ENCODE data around the gene EHD4.

The EHD4 gene

DNA sequence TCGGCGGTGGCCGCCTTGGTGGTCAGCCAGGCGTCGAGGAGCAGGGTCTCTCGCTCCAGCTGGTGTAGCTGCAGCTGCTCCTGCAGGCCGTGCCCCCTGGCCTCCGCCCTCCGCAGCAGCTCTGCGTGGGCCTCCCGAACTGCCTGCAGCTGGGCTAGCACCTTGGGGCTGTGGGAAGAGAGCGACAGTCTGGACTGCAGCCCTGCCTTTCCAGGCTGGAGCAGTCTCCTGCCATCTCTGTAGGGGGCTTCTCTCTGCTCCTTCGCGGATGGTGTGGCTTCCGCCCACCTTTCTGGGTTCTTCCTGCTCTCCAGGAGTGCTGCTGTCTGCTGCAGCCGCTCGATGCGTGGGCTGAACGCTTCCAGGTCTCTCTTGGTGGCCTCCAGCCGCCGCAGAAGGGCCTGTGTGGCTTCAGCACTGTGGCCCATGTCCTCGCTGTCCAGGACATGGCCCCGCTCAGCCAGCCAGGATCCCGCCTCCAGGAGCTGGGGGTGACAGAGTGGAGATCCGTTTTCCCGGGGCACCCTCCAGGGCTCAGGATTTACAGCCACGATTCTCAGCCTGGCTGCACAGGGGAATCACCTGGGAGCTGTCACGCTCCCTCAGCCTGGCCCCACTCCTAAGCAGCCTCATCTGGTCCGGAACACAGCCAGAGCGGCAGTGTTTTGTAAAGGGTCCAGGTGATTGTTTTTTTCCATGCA is 116.9 kb downstream of the EHD4 start:
- TF ChIP-seq, protein P1, sequence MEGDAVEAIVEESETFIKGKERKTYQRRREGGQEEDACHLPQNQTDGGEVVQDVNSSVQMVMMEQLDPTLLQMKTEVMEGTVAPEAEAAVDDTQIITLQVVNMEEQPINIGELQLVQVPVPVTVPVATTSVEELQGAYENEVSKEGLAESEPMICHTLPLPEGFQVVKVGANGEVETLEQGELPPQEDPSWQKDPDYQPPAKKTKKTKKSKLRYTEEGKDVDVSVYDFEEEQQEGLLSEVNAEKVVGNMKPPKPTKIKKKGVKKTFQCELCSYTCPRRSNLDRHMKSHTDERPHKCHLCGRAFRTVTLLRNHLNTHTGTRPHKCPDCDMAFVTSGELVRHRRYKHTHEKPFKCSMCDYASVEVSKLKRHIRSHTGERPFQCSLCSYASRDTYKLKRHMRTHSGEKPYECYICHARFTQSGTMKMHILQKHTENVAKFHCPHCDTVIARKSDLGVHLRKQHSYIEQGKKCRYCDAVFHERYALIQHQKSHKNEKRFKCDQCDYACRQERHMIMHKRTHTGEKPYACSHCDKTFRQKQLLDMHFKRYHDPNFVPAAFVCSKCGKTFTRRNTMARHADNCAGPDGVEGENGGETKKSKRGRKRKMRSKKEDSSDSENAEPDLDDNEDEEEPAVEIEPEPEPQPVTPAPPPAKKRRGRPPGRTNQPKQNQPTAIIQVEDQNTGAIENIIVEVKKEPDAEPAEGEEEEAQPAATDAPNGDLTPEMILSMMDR (IDR thresholded peaks at IDR 0.05): no peak
- no peaks in the 10 kb centered on the region for H3K79me2 ChIP-seq
- no peaks in the 10 kb centered on the region for H3K4me1 ChIP-seq
- no peak overlapping the region for H2AFZ ChIP-seq
- no peaks in the 10 kb centered on the region for H3K27me3 ChIP-seq (ENCODE audit: control insufficient read depth, insufficient read depth, low read length)
- H3K4me2 ChIP-seq (ENCODE audit: low read length): no peak overlapping the region
- H3K27ac ChIP-seq: no peak overlapping the region
- no peaks in the 10 kb centered on the region for H3K9me3 ChIP-seq (ENCODE audit: control insufficient read depth, low read length)
- no peak overlapping the region for H3K9ac ChIP-seq
- H3K4me3 ChIP-seq (ENCODE audit: low read depth, low read length): no peak overlapping the region
- H3K36me3 ChIP-seq (ENCODE audit: control insufficient read depth, insufficient read depth, low read length): no peaks in the 10 kb centered on the region

GRCh38 chr15:41854443-41854842 is 117.9 kb downstream of the EHD4 start:
- no peak overlapping the region for H3K4me2 ChIP-seq (ENCODE audit: low read length)
- no peak overlapping the region for H3K4me3 ChIP-seq (ENCODE audit: low read depth, low read length)
- no peaks in the 10 kb centered on the region for H3K27me3 ChIP-seq (ENCODE audit: control insufficient read depth, insufficient read depth, low read length)
- H2AFZ ChIP-seq: no peak overlapping the region
- H3K36me3 ChIP-seq (ENCODE audit: control insufficient read depth, insufficient read depth, low read length): no peaks in the 10 kb centered on the region
- H3K9ac ChIP-seq: no peak overlapping the region
- no peak overlapping the region for H3K27ac ChIP-seq
- no peaks in the 10 kb centered on the region for H3K4me1 ChIP-seq
- H3K79me2 ChIP-seq: no peaks in the 10 kb centered on the region
- no peaks in the 10 kb centered on the region for H3K9me3 ChIP-seq (ENCODE audit: control insufficient read depth, low read length)
- TF ChIP-seq, protein P1 (IDR thresholded peaks at IDR 0.05): no peak

GRCh38 chr15:41853831-41854230 is 118.5 kb downstream of the EHD4 start:
- Histone ChIP-seq H3K79me2 (no peaks in the 10 kb centered on the region), H3K27me3 (ENCODE audit: control insufficient read depth, insufficient read depth, low read length) (no peaks in the 10 kb centered on the region), H3K4me1 (no peaks in the 10 kb centered on the region), H3K27ac (no peak overlapping the region), H2AFZ (no peak overlapping the region), H3K4me3 (ENCODE audit: low read depth, low read length) (no peak overlapping the region), H3K9ac (no peak overlapping the region), H3K4me2 (ENCODE audit: low read length) (no peak overlapping the region), H3K36me3 (ENCODE audit: control insufficient read depth, insufficient read depth, low read length) (no peaks in the 10 kb centered on the region), H3K9me3 (ENCODE audit: control insufficient read depth, low read length) (no peaks in the 10 kb centered on the region)
- TF ChIP-seq, protein P1 (IDR thresholded peaks at IDR 0.05): no peak

- Histone ChIP-seq H3K27me3 (ENCODE audit: control insufficient read depth, insufficient read depth, low read length) (no peaks in the 10 kb centered on the region), H3K79me2 (no peaks in the 10 kb centered on the region), H3K9ac (no peak overlapping the region), H3K36me3 (ENCODE audit: control insufficient read depth, insufficient read depth, low read length) (no peaks in the 10 kb centered on the region), H3K4me3 (ENCODE audit: low read depth, low read length) (no peak overlapping the region), H2AFZ (no peak overlapping the region), H3K4me2 (ENCODE audit: low read length) (no peak overlapping the region), H3K4me1 (no peaks in the 10 kb centered on the region), H3K9me3 (ENCODE audit: control insufficient read depth, low read length) (no peaks in the 10 kb centered on the region), H3K27ac (no peak overlapping the region)
- TF ChIP-seq, protein P1 (IDR thresholded peaks at IDR 0.05): no peak
These were observed 119.4 kb downstream of the EHD4 start for GRCh38 chr15:41852736-41853590.
